ENCODE data around the gene NUP43.
"Not testable (repeated sequence)": the region's sequence is repeated elsewhere in the genome, so short reads cannot be mapped to it uniquely, and the experiment has no call there.

NUP43 gene

GRCh38 chr6:149746147-149746946 lies at the start of gene NUP43:
Gene NUP43 (minus strand): TSS chr6:149746529. CDS start chr6:149746495, 34 bp downstream.
- peak; percentile 95 for DNase-seq

- no peak for DNase-seq
Observed at GRCh38 chr6:149783551-149783950, 37.2 kb upstream of the NUP43 start.

DNA sequence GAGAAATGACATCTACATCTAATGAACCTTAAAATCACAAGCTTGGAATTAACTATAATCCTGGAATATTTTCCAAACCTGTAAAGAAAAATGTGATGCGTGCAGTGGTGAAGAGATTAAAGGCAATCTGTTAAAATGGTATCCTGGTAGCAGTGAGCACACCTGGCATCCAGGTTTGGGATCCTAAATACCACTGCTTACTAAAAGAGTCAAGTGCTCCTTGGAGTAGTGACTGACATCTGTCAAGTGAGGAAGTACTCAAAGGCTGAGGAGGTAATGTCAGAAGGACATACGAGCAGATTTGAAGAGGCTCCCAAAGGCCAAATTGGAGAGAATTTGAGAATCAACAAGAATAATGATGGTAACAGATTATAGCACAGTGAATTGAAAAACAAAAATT lies 36.0 kb upstream of the NUP43 start:
- no peak for DNase-seq

- DNase-seq, result no peak
Observed at GRCh38 chr6:149781715-149782114, 35.4 kb upstream of the NUP43 start.

GRCh38 chr6:149779644-149779963 lies 33.3 kb upstream of the NUP43 start:
- no peak for DNase-seq

- no peak for DNase-seq
Observed at GRCh38 chr6:149777624-149778023, 31.3 kb upstream of the NUP43 start.

DNA sequence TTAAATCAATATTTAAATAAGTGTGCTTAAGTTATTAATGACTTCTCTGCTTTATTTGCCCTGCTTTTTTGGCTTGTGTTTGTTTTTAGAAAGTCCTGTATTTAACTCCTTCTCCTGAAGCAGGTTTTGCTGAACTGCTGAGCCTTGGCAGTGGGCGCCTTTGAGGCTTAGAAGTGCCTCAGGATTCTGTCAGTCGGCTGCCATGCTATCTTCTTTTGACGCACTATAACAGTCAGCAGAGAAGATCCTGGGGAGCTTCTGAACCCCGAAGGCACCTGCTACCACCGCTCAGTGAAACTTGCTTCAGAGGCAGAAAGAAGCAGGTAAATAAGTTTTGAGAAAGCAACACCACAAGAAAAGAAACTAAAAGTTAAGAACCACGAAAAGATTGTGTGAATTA lies 25.6 kb upstream of the NUP43 start:
- DNase-seq, result no peak

DNA sequence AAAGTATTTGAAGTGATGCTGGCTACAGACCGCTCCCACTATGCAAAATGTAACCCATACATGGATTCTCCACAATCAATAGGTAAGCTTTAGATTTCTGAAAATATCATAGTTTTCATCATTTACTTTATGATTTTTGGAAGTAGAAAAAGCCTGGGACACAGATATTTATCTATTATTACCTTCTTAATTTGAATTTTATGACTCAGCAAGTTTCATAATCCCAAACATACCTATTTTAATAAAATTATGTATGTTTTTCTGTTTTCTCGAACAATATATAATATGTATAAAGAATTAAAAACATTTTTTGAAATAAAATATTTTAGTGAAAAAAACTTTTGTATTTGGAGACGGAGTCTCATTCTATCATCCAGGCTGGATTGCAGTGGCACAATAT lies 24.9 kb upstream of the NUP43 start:
- no peak for DNase-seq

DNA sequence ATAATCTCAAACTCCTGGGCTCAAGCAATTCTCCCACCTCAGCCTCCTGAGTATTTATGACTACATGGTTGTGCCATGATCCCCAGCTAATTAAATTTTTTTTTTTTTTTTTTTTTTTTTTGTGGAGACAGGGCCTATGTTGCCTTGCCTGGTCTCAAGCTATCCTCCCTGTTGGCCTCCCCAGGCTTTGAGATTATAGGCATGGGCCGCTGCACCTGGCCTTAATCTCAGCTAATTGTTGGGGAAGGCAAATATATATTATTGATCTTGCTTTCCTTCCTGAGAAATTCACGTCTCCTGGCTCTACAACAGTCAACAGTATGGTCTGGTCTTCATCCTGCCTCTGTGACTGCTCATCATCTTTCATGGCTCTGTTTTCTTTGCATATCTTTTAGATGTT lies 23.3 kb upstream of the NUP43 start:
- DNase-seq, result no peak

- no peak for DNase-seq
Observed at GRCh38 chr6:149766156-149766769, 19.9 kb upstream of the NUP43 start.

DNA sequence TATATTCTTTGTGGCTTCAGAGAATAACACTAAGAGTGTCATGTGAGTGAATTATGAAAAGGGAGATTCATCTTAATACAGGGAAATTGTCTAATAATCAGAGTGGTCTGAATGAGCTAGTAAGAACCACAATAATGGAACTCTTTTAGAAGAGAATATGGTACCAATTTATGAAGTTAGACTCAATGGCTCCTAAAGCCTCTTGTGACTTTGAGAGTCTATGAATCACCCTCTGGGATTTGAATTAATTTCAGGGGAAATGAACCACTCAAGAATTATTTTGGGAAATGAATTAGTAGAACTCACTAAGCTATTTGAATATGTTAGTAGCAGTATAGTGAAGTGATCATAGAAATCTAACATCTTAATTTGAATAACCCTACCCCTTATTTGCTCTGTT lies 17.5 kb upstream of the NUP43 start:
- DNase-seq, result no peak

GRCh38 chr6:149761438-149761837 lies 15.1 kb upstream of the NUP43 start:
- DNase-seq, result no peak

GRCh38 chr6:149756261-149756636 lies 9.9 kb upstream of the NUP43 start:
- no peak for DNase-seq

DNA sequence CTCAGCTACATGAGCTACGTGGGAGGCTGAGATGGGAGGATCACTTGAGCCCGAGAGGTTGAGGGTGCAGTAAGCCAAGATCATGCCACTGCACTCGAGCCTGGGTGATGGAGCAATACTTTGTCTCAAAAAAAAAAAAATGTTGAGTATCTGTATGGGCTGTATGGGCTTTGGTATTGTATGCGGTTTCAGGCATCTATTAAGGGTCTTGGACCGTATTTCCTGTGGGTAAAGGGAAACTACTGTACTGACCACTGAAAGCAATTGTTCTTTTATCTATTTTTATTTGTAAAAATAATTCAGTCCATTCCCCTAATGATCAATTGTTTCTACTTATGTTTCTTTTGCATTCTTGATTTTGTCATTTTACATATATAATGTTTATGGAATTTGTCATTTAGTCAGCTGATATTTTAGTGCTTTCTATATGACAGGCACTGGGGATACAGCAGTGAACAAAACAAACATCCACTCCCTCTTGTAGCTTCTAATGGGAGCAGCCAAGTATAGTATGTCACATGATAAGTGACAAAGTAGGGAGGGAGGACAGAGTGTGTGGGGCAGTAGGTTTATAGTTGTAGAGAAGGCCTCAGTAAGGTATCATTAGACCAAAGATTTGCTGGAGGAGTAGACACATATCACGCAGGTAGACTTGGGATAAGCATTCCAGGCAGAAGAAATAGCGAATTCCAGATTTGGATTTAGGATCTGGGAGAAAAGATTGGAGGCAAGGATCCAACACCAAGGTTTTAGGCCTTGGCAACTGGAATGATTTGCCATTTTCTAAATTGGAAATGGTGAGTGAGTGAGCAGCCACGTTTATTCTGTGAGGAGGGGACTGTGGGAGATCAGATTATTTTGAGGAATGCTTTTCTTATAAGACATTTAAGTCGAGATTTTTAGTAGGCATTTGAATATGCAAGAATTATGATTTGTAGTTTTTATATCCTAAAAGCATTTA lies 9.3 kb upstream of the NUP43 start:
- DNase-seq, result no peak

DNA sequence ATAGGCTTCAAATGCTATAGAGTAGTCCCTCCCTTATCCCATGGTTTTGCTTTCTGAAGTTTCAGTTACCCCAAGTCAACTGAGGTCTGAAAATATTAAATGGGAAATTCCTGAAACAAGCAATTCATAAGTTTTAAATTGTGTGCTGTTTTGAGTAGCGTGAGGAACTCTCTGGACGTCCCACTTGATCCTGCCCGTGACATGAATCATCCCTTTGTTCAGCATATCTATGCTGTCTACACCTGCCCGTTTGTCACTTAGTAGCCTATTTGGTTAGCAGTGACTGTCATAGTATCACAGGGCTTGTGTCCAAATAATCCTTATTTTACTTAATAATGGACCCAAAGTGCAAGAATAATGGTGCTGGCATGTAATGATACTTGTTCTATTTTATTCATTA lies 8.2 kb upstream of the NUP43 start:
- no peak for DNase-seq

DNA sequence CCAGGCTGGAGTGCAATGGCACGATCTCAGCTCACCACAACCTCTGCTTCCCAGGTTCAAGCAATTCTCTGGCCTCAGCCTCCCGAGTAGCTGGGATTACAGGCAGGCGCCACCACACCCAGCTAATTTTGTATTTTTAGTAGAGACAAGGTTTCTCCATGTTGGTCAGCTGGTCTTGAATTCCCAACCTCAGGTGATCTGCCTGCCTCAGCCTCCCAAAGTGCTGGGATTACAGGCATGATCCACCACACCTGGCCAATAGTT lies 7.0 kb upstream of the NUP43 start:
- DNase-seq, result not testable (repeated sequence)

DNA sequence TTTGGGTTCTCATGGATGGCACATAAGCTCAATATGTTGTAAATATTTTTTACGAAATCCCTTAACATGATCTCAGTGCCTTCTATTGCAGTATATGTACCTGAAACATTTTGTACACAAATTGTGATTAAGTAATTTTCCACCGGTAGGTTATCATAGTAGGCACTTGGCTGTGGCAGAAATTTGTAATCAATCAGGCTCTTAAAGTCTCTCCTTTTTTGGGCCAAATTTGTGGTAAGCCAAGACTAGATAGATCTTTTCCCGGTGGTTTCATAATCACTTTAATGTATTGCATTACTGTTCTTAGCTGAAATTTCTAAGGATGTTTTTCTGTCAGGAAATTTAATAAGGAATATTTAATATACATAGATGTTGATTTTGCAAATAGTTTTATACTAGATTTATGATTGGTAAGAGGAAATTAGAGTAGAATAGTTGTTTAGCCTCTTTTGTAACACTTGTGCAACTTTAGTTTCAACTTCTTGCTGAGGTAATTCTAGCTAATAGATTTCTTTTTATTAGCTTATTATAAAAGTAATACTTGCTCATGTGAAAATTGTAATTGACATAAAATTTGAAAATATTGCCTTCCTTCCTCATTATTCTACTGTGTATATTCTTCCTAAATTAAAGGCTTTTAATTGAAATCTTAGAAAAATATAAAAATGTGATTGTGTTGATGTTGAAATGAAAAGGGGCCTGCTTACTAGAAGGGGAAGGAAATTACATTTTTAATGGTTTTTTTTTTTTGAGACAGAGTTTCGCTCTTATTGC lies 6.5 kb upstream of the NUP43 start:
- DNase-seq, result no peak

DNA sequence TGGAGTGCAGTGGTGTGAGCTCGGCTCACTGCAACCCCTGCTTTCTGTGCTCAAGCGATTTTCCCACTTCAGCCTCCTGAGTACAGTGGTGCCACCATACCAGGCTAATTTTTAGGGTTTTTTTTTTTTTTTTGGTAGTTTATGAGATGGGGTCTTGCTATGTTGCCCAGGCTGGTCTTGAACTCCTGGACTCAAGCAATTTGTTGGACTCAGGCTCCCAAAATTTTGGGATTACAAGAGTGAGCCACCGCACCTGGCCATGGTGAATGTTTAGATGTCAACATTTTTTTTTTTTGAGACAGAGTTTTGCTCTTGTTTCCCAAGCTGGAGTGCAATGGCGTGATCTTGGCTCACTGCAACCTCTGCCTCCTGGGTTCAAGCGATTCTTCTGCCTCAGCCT lies 5.6 kb upstream of the NUP43 start:
- DNase-seq, result not testable (repeated sequence)

GRCh38 chr6:149751239-149751638 lies 4.9 kb upstream of the NUP43 start:
- no peak for DNase-seq

DNA sequence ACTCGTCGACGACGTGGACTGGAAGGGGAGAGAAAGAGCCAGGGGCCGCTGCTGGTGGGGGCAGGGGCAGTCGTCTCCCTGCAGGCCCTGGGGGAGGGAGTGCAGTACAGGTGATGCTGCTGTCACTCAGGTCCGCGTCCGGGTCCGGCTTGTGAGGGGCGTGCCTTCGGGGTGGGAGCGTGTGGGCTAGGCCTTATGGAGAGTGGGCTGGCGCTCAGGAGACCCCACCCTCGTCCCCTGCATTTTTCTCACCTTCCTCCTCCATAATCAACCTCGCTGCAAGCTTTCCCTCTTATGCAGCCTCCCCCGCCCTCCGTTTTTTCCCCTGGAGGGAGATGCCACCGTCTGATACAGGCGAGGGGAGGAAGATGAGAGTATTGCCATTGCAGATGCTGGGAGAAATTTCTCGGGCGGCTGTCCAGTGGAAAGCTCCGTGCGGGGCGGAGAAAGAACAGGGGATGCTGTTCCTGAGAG lies 3.8 kb upstream of the NUP43 start:
- peak; percentile 84 for DNase-seq

DNA sequence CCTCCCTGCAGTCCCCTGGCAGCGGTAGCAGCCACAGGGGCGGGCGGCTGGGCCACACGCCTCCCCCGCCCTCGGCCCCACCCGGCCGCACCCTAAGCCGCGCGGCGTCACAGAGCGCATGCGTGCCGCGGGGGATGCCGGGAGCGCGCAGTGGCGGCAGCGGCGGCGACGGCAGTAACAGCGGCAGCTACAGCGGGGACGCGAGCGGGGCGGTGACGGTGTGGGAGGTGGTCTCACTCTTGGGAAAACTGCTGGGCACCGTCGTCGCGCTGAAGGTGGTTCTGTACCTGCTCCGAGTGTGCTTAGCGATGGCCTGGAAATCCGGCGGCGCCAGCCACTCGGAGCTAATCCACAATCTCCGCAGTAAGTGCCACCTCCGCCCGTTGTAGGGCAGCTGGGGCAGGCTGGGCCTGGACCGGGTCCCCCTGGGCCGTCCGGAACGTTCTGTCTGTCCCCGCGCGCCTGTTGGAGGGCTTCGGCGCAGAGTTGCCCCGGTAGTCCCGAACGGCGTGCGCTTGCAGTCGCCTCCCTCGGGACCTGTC lies 3.3 kb upstream of the NUP43 start, which contains the start of gene PCMT1:
Gene PCMT1, plus strand, starts transcription at position 148 of the 542 bp plus-strand sequence. Its CDS starts 161 bp downstream, at position 309.
- DNase-seq, result peak; percentile 95

DNA sequence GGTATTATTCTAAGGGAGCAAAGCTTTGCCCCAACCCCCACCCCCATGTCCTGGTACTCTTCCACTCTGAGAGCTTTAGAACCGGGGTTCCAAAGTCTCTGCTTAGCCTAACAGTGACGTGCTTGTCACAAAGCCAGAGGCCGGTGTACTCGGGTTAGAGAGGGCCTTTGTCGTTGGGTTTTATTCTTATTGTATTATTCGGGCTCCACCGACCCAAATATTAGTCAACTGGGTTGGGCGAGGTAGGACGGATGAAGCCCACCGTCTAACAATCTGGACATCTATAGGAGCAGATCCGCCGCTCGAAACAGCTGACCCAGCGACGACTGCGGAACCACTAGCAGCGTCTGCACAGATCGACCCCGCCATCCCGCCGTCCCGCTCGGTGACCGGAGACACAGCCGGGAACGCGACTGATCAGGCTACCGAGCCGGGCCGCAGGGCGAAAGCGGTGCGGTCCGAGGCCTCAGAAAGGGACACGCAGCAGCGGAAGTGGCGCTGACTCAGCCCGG lies 2.8 kb upstream of the NUP43 start:
- not testable (repeated sequence) for DNase-seq

Data from activated CD4-positive, alpha-beta T cell treated with anti-CD3 and anti-CD28 coated beads, Interleukin-10, Interleukin-2, amounts not matched to agents 100 ng/mL and 50 ng/mL, durations not matched to agents 16 hours and 8 hours (primary cell).